Endothelial cell of umbilical vein (primary cell): ENCODE data around the gene SEC22A.

Source experiments
- CTCF ChIP-seq, 2 donors: IDR thresholded peaks; 1 replicate in 1 of 2; 2 replicates in 1 of 2; pipeline ENCODE4 v1.5.1; 2011; ENCODE audit warnings: low read length in 2 of 2, mild to moderate bottlenecking in 2 of 2, moderate library complexity in 2 of 2, control low read depth in 1 of 2, inconsistent platforms in 1 of 2, low read depth in 1 of 2; ENCODE audit not compliant: insufficient read depth in 1 of 2; ENCODE audit errors: extremely low read depth in 1 of 2
- EZH2 ChIP-seq: IDR thresholded peaks from 2 replicates; pipeline ENCODE4 v1.6.1; 2012; ENCODE audit warnings: borderline replicate concordance, low read depth, mild to moderate bottlenecking, moderate library complexity, low read length, inconsistent platforms; ENCODE audit not compliant: severe bottlenecking
- GATA2 ChIP-seq: IDR thresholded peaks from 2 replicates; pipeline ENCODE4 v1.7.0; 2011; ENCODE audit warnings: low read depth, mild to moderate bottlenecking, moderate library complexity, mixed read lengths, low read length; ENCODE audit not compliant: insufficient read length, insufficient read depth
- POLR2AphosphoS5 ChIP-seq: IDR thresholded peaks from 2 replicates; pipeline ENCODE4 v1.6.1; 2012; ENCODE audit warnings: low read depth, mild to moderate bottlenecking, control low read depth, low read length, moderate library complexity; ENCODE audit not compliant: insufficient read depth

- no peak for TF ChIP-seq CTCF (IDR thresholded peaks at IDR 0.05; ENCODE audit: extremely low read depth in 1 of 2, insufficient read depth in 1 of 2, low read depth in 1 of 2, low read length in 2 of 2)
- no peak for TF ChIP-seq POLR2AphosphoS5
- no peak for TF ChIP-seq GATA2
- TF ChIP-seq EZH2 = no peak
Measured at GRCh38 chr3:123157598-123158287, 44.0 kb upstream of the SEC22A start.
